ENCODE data around the gene DTX1. TPM values are rescaled to one million over a fixed set of nuclear protein-coding genes. Genes with fewer than 3 reads are reported as not detected.

DTX1 gene
- total RNA-seq, 3 donors from 2014 or later (not counting 1 experiment from before 2014, with no cell fraction given), result 1.7 to 4.2 (median 4.0) TPM

- H3K4me1 Mint-ChIP-seq, result no peaks in the 10 kb centered on the region
- TF ChIP-seq, protein P1, sequence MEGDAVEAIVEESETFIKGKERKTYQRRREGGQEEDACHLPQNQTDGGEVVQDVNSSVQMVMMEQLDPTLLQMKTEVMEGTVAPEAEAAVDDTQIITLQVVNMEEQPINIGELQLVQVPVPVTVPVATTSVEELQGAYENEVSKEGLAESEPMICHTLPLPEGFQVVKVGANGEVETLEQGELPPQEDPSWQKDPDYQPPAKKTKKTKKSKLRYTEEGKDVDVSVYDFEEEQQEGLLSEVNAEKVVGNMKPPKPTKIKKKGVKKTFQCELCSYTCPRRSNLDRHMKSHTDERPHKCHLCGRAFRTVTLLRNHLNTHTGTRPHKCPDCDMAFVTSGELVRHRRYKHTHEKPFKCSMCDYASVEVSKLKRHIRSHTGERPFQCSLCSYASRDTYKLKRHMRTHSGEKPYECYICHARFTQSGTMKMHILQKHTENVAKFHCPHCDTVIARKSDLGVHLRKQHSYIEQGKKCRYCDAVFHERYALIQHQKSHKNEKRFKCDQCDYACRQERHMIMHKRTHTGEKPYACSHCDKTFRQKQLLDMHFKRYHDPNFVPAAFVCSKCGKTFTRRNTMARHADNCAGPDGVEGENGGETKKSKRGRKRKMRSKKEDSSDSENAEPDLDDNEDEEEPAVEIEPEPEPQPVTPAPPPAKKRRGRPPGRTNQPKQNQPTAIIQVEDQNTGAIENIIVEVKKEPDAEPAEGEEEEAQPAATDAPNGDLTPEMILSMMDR (IDR thresholded peaks at IDR 0.05), result no peak
- Histone ChIP-seq H3K27ac (ENCODE audit: low read length) (no peak overlapping the region), H3K27me3 (ENCODE audit: control insufficient read depth, insufficient read depth, low read length) (no peaks in the 10 kb centered on the region), H3K4me1 (ENCODE audit: control insufficient read depth, insufficient read depth, low read length) (peaks cover 8% of the 10 kb centered on the region), H3K36me3 (ENCODE audit: control insufficient read depth, insufficient read depth, low read length) (no peaks in the 10 kb centered on the region), H3K9me3 (ENCODE audit: control insufficient read depth, insufficient read depth, low read length) (no peaks in the 10 kb centered on the region), H3K4me3 (ENCODE audit: low read length) (no peak overlapping the region)
- intact Hi-C loops (cut with micrococcal nuclease), result no loop called here
- ATAC-seq, result no peak
- 94% methylated on average over 5 of the region's 5 CpGs for WGBS (ENCODE audit: insufficient coverage)
- no peak overlapping the region for H3K27ac Mint-ChIP-seq
- no peaks in the 10 kb centered on the region for H3K36me3 Mint-ChIP-seq
- H3K27me3 Mint-ChIP-seq (ENCODE audit: low read depth in 2 of 2), result peaks cover 0 to 5% of the 10 kb centered on the region in 2 donors
- H3K9me3 Mint-ChIP-seq, result no peaks in the 10 kb centered on the region
- no peak overlapping the region for H3K4me3 Mint-ChIP-seq
- no peak for DNase-seq
Observed at GRCh38 chr12:113144806-113145205, 88.3 kb downstream of the DTX1 start.

DNA sequence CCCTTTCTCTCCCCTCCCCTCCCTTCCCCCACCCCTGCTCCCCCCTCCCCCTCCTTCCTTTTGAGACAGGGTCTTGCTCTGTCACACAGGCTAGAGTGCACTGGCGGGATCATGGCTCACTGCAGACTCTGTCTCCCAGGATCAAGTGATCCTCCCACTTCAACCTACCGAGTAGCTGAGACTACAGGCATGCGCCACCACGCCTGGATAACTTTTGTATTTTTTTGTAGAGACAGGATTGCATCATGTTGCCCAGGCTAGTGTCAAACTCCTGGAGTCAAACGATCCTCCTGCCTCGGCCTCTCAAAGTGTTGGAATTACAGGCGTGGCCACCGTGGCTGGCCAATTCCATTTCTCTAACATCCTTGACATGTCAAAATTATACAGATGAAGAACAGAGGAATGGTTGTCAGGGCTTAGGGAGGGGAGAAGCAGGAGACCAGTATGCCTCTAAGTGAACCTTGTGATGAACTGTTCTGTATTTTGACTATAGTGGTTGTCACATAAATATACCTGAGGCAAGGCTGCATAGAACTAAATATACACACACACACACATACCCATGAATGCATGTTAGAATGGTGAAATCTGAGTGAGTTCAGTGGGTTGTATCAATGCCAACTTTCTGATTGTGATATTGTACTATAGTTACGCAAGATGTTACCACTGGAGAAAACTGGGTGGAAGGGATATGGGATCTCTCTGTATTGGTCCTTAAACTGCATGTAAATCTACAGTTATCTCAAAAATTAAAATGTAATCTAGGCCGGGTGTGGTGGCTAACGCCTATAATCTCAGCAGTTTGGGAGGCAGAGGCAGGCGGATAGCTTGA is 89.4 kb downstream of the DTX1 start:
- H3K4me1 ChIP-seq (ENCODE audit: control insufficient read depth, insufficient read depth, low read length), result peaks cover 8% of the 10 kb centered on the region
- Mint-ChIP-seq H3K27ac (no peak overlapping the region), H3K4me1 (no peaks in the 10 kb centered on the region), H3K27me3 (ENCODE audit: low read depth in 2 of 2) (peaks cover 0 to 13% of the 10 kb centered on the region in 2 donors), H3K4me3 (no peak overlapping the region), H3K36me3 (no peaks in the 10 kb centered on the region), H3K9me3 (no peaks in the 10 kb centered on the region)
- no peak overlapping the region for H3K4me3 ChIP-seq (ENCODE audit: low read length)
- DNase-seq (no peak), ATAC-seq (no peak)
- no peak overlapping the region for H3K27ac ChIP-seq (ENCODE audit: low read length)
- TF ChIP-seq, protein P1 (IDR thresholded peaks at IDR 0.05), result no peak
- H3K27me3 ChIP-seq (ENCODE audit: control insufficient read depth, insufficient read depth, low read length), result no peaks in the 10 kb centered on the region
- 92% methylated on average over 12 of the region's 12 CpGs for WGBS (ENCODE audit: insufficient coverage)
- no peaks in the 10 kb centered on the region for H3K36me3 ChIP-seq (ENCODE audit: control insufficient read depth, insufficient read depth, low read length)
- no peaks in the 10 kb centered on the region for H3K9me3 ChIP-seq (ENCODE audit: control insufficient read depth, insufficient read depth, low read length)
- intact Hi-C loops (cut with micrococcal nuclease), result no loop called here

- TF ChIP-seq, protein P1 (IDR thresholded peaks at IDR 0.05), result no peak
- no peaks in the 10 kb centered on the region for H3K36me3 ChIP-seq (ENCODE audit: control insufficient read depth, insufficient read depth, low read length)
- H3K4me3 Mint-ChIP-seq, result no peak overlapping the region
- no peak overlapping the region for H3K27ac ChIP-seq (ENCODE audit: low read length)
- intact Hi-C loops (cut with micrococcal nuclease), result no loop called here
- H3K27ac Mint-ChIP-seq, result no peak overlapping the region
- no peaks in the 10 kb centered on the region for H3K9me3 ChIP-seq (ENCODE audit: control insufficient read depth, insufficient read depth, low read length)
- DNase-seq (no peak), ATAC-seq (no peak)
- no peak overlapping the region for H3K4me3 ChIP-seq (ENCODE audit: low read length)
- peaks cover 2% of the 10 kb centered on the region in 2 donors for H3K4me1 Mint-ChIP-seq
- H3K27me3 Mint-ChIP-seq (ENCODE audit: low read depth in 2 of 2), result peaks cover 3 to 15% of the 10 kb centered on the region in 2 donors
- WGBS (ENCODE audit: insufficient coverage), result 97% methylated on average over 2 of the region's 2 CpGs
- no peaks in the 10 kb centered on the region for H3K36me3 Mint-ChIP-seq
- peaks cover 5% of the 10 kb centered on the region for H3K4me1 ChIP-seq (ENCODE audit: control insufficient read depth, insufficient read depth, low read length)
- no peaks in the 10 kb centered on the region for H3K27me3 ChIP-seq (ENCODE audit: control insufficient read depth, insufficient read depth, low read length)
- H3K9me3 Mint-ChIP-seq, result no peaks in the 10 kb centered on the region
Observed at GRCh38 chr12:113146999-113147398, 90.5 kb downstream of the DTX1 start.

Other genes with a start within 250 kb of the DTX1 start
- gene OAS1, start 149.8 kb upstream of the DTX1 start, total RNA-seq, result 10 to 100 TPM; 12.4 to 21.1 (median 16.5) TPM
- gene OAS3, start 118.3 kb upstream of the DTX1 start, total RNA-seq, result 10 to 100 TPM in 2 of 3 donors, 1 to 10 TPM in 1; 8.5 to 24.7 (median 15.4) TPM
- 10 to 100 TPM; 29.0 to 56.3 (median 48.2) TPM for gene OAS2, start 78.2 kb upstream of the DTX1 start, total RNA-seq
- not detected for gene RASAL1, start 79.0 kb downstream of the DTX1 start, total RNA-seq
- not detected for gene CFAP73, start 93.0 kb downstream of the DTX1 start, total RNA-seq
- 100 to 1,000 TPM in 1 of 3 donors, 10 to 100 TPM in 2; 84.6 to 100 (median 97.1) TPM for gene DDX54, start 128.7 kb downstream of the DTX1 start, total RNA-seq
- gene RITA1, start 129.0 kb downstream of the DTX1 start, total RNA-seq, result 10 to 100 TPM in 2 of 3 donors, 1 to 10 TPM in 1; 7.7 to 13.8 (median 12.0) TPM
- 10 to 100 TPM in 2 of 3 donors, 1 to 10 TPM in 1; 7.2 to 21.4 (median 10.7) TPM for gene TPCN1, start 164.7 kb downstream of the DTX1 start, total RNA-seq

Measured in natural killer cell (primary cell).